ENCODE data around the gene BIRC3.
A peak's percentile ranks its signal among the peaks of the same experiment; 100 is the strongest.
"Not testable (repeated sequence)": the region's sequence is repeated elsewhere in the genome, so short reads cannot be mapped to it uniquely, and the experiment has no call there.

BIRC3 gene

DNA sequence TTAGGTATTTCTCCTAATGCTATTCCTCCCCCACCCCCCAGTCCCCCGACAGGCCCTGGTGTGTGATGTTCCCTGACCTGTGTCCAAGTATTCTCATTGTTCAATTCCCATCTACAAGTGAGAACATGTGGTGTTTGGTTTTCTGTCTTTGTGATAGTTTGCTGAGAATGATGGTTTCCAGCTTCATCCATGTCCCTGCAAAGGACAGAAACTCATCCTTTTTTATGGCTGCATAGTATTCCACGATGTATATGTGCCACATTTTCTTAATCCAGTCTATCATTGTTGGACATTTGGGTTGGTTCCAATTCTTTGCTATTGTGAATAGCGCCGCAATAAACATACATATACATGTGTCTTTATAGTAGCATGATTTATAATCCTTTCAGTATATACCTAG is 20.5 kb upstream of the BIRC3 start:
- not testable (repeated sequence) for DNase-seq

DNA sequence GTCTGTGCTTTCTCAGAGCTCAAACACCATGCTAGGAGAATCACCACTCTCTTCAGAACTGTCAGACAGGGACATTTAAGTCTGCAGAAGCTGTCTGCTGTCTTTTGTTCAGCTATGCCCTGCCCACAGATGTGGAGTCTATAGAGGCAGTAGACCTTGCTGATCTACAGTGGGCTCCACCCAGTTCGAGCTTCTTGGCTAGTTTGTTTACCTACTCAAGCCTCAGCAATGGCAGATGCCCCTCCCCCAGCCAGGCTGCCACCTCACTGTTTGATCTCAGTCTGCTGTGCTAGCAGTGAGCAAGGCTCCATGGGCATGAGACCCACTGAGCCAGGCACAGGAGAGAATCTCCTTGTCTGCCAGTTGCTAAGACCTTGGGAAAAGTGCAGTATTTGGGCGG is 16.4 kb upstream of the BIRC3 start:
- not testable (repeated sequence) for DNase-seq

DNA sequence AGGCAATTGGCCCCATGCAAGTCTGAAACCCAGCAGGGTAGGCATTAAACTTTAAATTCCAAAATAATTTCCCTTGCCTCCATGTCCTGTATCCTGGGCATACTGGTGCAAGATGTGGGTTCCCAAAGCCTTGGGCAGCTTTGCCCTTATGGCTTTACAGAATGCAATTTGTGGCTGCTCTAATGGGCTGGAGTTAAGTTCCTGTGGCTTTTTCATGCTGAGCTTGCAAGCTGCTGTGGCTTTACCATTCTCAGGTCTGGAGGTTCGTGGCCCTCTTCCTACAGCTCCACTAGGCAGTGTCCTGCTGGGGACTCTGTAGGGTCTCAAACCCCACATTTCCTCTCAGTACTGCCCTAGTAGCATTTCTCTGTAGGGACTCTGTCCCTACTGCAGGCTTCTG is 15.0 kb upstream of the BIRC3 start:
- DNase-seq: no peak

- DNase-seq: peak; percentile 62
These were observed 12.6 kb upstream of the BIRC3 start for GRCh38 chr11:102304686-102305085.

GRCh38 chr11:102305352-102306047 is 11.8 kb upstream of the BIRC3 start:
- no peak for DNase-seq

- no peak for DNase-seq
These were observed 11.2 kb upstream of the BIRC3 start for GRCh38 chr11:102306048-102306597.

- peak; percentile 74 for DNase-seq
These were observed 10.2 kb upstream of the BIRC3 start for GRCh38 chr11:102306817-102307726.

DNA sequence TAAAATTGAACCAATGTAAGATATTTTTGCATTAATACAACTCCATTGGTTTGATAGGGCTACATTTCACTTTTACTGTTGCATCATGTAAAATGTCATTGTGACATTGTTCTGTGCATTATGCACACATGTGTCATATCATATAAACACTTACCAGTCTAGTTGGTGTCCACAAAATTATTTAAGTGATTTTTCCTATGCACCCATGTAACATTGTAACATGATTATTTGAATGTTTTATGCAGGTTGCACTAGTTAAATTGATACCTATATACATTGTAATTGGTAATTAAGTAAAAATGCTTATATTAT is 9.6 kb upstream of the BIRC3 start:
- DNase-seq: no peak

- DNase-seq: no peak
These were observed 7.4 kb upstream of the BIRC3 start for GRCh38 chr11:102309621-102310541.

DNA sequence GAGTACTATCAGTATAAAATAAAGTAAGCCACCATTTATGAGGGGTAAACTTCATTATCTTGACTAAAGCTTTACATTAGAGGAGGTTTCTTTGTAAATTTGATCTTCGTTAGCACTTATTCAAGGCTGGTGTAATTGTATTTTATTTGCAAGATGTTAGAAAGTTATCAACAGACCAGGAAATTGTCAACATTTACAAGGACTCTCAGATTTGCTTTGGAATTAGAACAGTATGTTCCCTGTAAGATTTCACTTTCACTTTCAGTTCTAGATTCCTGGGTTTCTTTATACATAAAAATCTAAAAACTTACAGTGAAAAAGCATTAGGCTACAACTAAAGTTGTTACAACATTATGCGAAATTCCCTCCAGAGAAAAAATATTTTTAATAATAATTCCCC is 4.6 kb upstream of the BIRC3 start:
- DNase-seq: peak; percentile 25

DNA sequence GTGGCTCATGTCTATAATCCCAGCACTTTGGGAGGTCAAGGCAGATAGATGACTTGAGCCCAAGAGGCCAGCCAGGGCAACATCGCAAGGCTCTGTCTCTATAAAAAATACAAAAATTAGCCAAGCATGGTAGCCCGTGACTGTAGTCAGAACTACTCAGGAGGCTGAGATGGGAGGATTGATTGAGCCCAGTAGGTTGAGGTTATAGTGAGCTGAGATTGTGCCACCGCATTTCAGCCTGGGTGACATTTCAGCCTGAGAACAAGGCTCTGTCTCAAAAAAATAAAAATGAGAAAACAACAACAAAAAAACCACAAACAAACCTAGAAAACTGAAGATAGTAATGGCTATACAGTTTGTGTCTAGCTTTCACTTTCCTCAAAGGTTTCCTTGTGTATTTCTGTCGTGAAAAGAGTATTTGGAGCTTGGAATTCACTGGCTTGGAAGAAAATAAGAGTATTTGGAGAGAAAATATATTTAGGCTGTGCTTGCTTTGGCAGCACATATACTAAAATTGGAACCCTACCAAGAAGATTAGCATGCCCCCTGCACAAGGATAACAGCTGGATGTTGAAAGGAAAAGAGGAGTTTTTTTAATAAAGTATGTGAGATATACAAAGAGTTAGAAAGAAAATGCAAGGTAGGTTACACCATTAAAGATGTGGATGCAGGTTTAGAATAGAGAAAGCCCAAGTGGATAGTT is 3.9 kb upstream of the BIRC3 start:
- DNase-seq: no peak

- no peak for DNase-seq
These were observed 2.5 kb upstream of the BIRC3 start for GRCh38 chr11:102314784-102315183.

GRCh38 chr11:102316346-102316904 is 859 bp upstream of the BIRC3 start:
- DNase-seq: no peak

DNA sequence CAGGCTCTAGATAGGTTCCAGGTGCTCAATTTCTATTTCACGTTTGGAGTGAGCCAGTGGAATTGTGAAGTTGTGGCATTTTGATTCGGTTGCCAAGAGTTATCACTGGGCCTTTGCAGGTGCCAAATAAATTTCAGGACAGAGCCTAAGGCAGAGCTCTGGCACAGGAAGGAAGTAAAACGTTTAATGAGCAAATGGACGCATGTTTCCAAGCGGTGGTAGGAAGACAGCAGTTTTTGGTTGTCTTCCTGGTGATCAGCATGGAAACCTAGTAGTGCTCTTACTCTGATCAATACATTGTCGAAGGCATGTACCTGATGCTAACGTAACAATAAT is 452 bp downstream of the BIRC3 start:
- DNase-seq: no peak

- DNase-seq: no peak
These were observed 1.2 kb downstream of the BIRC3 start for GRCh38 chr11:102318469-102318868.

- DNase-seq: no peak
These were observed 2.3 kb downstream of the BIRC3 start for GRCh38 chr11:102319544-102319943.

DNA sequence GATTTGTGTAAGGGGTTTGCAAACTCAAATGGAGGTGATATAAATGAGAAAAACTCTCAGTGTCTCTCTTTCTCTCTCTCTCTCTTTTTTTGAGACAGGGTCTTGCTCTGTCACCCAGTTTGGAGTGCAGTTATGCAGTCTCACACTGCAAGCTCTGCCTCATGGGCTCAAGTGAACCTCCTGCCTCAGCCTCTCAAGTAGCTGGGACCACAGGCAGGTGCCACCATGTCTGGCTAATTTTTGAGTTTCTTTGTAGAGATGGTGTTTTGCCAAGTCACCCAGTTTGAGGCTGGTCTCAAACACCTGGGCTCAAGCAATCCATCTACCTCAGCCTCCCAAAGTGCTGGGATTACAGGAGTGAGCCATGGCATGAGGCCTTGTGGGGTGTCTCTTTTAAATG is 2.9 kb downstream of the BIRC3 start:
- no peak for DNase-seq

DNA sequence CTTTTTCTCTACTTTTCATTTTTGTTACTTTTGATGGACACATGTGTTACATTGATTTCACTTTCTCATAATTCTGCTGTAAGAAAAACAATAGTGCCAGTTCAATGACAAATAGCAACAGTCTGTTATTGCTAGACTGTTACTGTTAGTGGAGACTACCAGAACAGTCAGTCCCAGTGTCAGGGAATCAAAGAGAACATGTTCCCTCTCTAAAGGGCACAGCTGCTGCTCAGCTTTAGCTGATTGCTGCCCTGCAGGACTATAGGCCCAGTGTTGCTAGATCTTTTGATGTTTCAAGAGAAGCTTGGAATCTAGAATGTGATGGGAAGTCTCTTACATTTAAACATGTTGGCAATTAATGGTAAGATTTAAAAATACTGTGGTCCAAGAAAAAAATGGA is 3.4 kb downstream of the BIRC3 start:
- DNase-seq: no peak

DNA sequence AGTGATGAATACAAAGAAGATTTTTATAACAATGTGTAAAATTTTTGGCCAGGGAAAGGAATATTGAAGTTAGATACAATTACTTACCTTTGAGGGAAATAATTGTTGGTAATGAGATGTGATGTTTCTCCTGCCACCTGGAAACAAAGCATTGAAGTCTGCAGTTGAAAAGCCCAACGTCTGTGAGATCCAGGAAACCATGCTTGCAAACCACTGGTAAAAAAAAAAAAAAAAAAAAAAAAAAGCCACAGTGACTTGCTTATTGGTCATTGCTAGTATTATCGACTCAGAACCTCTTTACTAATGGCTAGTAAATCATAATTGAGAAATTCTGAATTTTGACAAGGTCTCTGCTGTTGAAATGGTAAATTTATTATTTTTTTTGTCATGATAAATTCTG is 5.3 kb downstream of the BIRC3 start:
- peak; percentile 39 for DNase-seq

- no peak for DNase-seq
These were observed 6.4 kb downstream of the BIRC3 start for GRCh38 chr11:102323542-102324251.

- DNase-seq: no peak
These were observed 7.8 kb downstream of the BIRC3 start for GRCh38 chr11:102325088-102325487.

DNA sequence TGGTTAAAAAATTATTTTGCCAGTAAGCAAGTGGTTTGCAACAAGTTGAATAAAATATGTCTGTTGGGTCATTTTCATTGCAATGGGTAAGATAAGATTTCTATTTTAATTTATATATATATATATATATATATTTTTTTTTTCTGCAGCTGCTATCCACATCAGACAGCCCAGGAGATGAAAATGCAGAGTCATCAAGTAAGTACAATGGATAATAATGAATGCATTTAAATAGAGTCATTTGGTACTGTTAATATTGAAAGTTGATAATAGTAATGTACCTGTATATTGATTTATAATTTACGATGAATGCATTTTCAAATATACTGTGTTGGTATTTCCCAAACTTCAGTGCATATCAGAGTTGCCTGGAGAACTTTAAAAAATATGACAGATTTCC is 11.5 kb downstream of the BIRC3 start:
- DNase-seq: no peak
